Natural killer cell (primary cell): ENCODE data around the gene TEAD1. TPM values are rescaled to one million over a fixed set of nuclear protein-coding genes. Genes with fewer than 3 reads are reported as not detected.

ENCODE experiments used
- ATAC-seq, 3 donors: fragments of 150-1000 bp in 2 of 3; fragments of 200-7000 bp in 1 of 3; cut with Tn5 transposase; 1 replicate in 1 of 3; 2 replicates in 2 of 3; pipeline ENCODE4 v1.10.0; 2021; ENCODE audit warnings: mild to moderate bottlenecking in 2 of 3, moderate library complexity in 2 of 3
- DNase-seq, 2 donors: peaks; one replicate each; pipeline versions ENCODE4 v3.0.0 to v3.0.0-alpha.2; 2013 to 2021; ENCODE audit warnings: mixed read lengths in 1 of 2
- H3K27ac ChIP-seq: one replicate; pipeline ENCODE4 v1.5.1; 2013; ENCODE audit warnings: mild to moderate bottlenecking, low read length
- H3K27me3 ChIP-seq: one replicate; pipeline ENCODE4 v1.6.1; 2013; ENCODE audit warnings: low read length; ENCODE audit not compliant: control insufficient read depth, insufficient read depth
- H3K36me3 ChIP-seq: one replicate; pipeline ENCODE4 v1.6.1; 2013; ENCODE audit warnings: low read length; ENCODE audit not compliant: control insufficient read depth, insufficient read depth
- H3K4me1 ChIP-seq: one replicate; pipeline ENCODE4 v1.6.1; 2013; ENCODE audit warnings: low read length; ENCODE audit not compliant: control insufficient read depth, insufficient read depth
- H3K4me3 ChIP-seq: one replicate; pipeline ENCODE4 v1.5.1; 2013; ENCODE audit warnings: low read length
- H3K9me3 ChIP-seq: one replicate; pipeline ENCODE4 v1.6.1; 2013; ENCODE audit warnings: low read length; ENCODE audit not compliant: control insufficient read depth, insufficient read depth
- H3K27ac Mint-ChIP-seq, 2 donors: one replicate each; pipeline ENCODE4 v1.8.0; 2022; ENCODE audit warnings: mild to moderate bottlenecking in 2 of 2, mixed read lengths in 2 of 2, moderate library complexity in 1 of 2
- H3K27me3 Mint-ChIP-seq, 2 donors: one replicate each; pipeline ENCODE4 v1.8.0; 2022; ENCODE audit warnings: low read depth in 2 of 2, mixed read lengths in 2 of 2
- H3K36me3 Mint-ChIP-seq: one replicate; pipeline ENCODE4 v1.8.0; 2022; ENCODE audit warnings: mixed read lengths
- H3K4me1 Mint-ChIP-seq, 2 donors: one replicate each; pipeline ENCODE4 v1.8.0; 2022; ENCODE audit warnings: mixed read lengths in 2 of 2
- H3K4me3 Mint-ChIP-seq: one replicate; pipeline ENCODE4 v1.8.0; 2022; ENCODE audit warnings: mild to moderate bottlenecking, moderate library complexity, mixed read lengths
- H3K9me3 Mint-ChIP-seq, 2 donors: one replicate each; pipeline ENCODE4 v1.8.0; 2022; ENCODE audit warnings: mixed read lengths in 2 of 2
- WGBS: methylation state at CpG from one replicate; pipeline ENCODE4 v1.1.7; 2013; ENCODE audit warnings: missing lambda C conversion rate; ENCODE audit not compliant: insufficient coverage; 5-methylcytosine and 5-hydroxymethylcytosine counted together
- intact Hi-C: fragments of 100-400 bp; cut with micrococcal nuclease; formaldehyde crosslinking; loops from one replicate; pipeline ENCODE4 v1.14.2; 2022
- total RNA-seq, 4 donors: library from RNA; stranded (reverse); fragments of 120-200 nt in 1 of 4; gene quantifications; one replicate each; pipeline versions ENCODE4 v1.2.3 to v1.2.4, GENCODE V29; 2013 to 2022
- TF ChIP-seq, protein P1 (sequence below): fragments of 200-600 bp; IDR thresholded peaks from one replicate; pipeline ENCODE4 v1.8.0; 2022; ENCODE audit warnings: antibody characterized with exemption

Gene TEAD1
- total RNA-seq, 3 donors from 2014 or later (not counting 1 experiment from before 2014, with no cell fraction given) = not detected

DNA sequence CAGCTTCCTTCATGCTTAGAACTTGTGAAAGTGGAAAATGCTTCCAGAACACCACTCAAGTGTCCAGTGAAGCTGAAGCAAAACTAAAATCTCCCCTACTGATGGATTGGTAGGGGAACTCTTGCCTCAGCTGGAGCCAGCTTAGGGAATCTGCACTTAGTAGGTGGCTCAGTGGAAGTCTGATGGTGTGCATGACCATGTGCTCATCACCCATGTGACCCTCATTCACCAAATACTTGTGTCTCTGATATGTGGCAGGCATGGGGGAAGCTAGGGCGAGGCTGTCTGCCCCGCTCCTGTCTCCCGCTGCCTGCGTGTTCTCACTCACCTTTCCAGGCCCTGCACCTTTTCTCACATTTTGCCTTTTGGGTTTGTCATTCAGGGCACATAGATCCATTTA, 7.2 kb downstream of the TEAD1 start:
- intact Hi-C loops = no loop called here
- Mint-ChIP-seq H3K4me3 (no peak overlapping the region), H3K27ac (no peak overlapping the region), H3K27me3 (peaks cover 45 to 91% of the 10 kb centered on the region in 2 donors), H3K36me3 (peaks cover 7% of the 10 kb centered on the region), H3K4me1 (no peaks in the 10 kb centered on the region), H3K9me3 (no peaks in the 10 kb centered on the region)
- 93% methylated on average over 4 of the region's 4 CpGs for WGBS
- H3K9me3 ChIP-seq = no peaks in the 10 kb centered on the region
- H3K36me3 ChIP-seq = no peaks in the 10 kb centered on the region
- DNase-seq = no peak
- no peak overlapping the region for H3K4me3 ChIP-seq
- H3K27ac ChIP-seq = no peak overlapping the region
- no peaks in the 10 kb centered on the region for H3K4me1 ChIP-seq
- no peak for ATAC-seq
- TF ChIP-seq, protein P1, sequence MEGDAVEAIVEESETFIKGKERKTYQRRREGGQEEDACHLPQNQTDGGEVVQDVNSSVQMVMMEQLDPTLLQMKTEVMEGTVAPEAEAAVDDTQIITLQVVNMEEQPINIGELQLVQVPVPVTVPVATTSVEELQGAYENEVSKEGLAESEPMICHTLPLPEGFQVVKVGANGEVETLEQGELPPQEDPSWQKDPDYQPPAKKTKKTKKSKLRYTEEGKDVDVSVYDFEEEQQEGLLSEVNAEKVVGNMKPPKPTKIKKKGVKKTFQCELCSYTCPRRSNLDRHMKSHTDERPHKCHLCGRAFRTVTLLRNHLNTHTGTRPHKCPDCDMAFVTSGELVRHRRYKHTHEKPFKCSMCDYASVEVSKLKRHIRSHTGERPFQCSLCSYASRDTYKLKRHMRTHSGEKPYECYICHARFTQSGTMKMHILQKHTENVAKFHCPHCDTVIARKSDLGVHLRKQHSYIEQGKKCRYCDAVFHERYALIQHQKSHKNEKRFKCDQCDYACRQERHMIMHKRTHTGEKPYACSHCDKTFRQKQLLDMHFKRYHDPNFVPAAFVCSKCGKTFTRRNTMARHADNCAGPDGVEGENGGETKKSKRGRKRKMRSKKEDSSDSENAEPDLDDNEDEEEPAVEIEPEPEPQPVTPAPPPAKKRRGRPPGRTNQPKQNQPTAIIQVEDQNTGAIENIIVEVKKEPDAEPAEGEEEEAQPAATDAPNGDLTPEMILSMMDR = no peak
- peaks cover 34% of the 10 kb centered on the region for H3K27me3 ChIP-seq

DNA sequence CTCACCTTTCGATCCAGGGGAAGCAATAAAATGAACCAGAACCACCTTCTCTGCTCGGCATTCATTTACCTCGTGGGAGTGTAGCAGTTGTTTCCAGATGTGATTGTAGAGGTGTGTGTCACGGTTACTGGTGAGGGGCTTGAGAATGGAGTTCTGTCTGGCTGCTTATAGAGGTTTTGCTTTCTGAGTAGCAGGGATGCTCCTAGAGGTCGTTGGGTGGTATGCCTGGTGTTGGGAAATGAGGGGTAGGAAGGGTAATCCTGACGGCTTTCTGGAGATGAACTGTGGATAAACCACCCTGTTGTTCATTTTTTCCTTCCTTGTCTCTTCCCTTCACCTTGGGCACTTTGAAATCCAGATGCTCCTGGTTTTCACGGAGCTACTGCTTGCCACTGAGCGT, 8.1 kb downstream of the TEAD1 start:
- WGBS = 68% methylated on average over 8 of the region's 8 CpGs
- no peak for DNase-seq
- peaks cover 7% of the 10 kb centered on the region for H3K36me3 Mint-ChIP-seq
- H3K9me3 Mint-ChIP-seq = no peaks in the 10 kb centered on the region
- Histone ChIP-seq H3K9me3 (no peaks in the 10 kb centered on the region), H3K27me3 (peaks cover 32% of the 10 kb centered on the region), H3K36me3 (no peaks in the 10 kb centered on the region), H3K4me1 (no peaks in the 10 kb centered on the region), H3K4me3 (no peak overlapping the region), H3K27ac (no peak overlapping the region)
- TF ChIP-seq, protein P1 = no peak
- ATAC-seq = no peak
- intact Hi-C loops = no loop called here
- no peak overlapping the region for H3K27ac Mint-ChIP-seq
- no peaks in the 10 kb centered on the region for H3K4me1 Mint-ChIP-seq
- peaks cover 46 to 89% of the 10 kb centered on the region in 2 donors for H3K27me3 Mint-ChIP-seq
- H3K4me3 Mint-ChIP-seq = no peak overlapping the region

DNA sequence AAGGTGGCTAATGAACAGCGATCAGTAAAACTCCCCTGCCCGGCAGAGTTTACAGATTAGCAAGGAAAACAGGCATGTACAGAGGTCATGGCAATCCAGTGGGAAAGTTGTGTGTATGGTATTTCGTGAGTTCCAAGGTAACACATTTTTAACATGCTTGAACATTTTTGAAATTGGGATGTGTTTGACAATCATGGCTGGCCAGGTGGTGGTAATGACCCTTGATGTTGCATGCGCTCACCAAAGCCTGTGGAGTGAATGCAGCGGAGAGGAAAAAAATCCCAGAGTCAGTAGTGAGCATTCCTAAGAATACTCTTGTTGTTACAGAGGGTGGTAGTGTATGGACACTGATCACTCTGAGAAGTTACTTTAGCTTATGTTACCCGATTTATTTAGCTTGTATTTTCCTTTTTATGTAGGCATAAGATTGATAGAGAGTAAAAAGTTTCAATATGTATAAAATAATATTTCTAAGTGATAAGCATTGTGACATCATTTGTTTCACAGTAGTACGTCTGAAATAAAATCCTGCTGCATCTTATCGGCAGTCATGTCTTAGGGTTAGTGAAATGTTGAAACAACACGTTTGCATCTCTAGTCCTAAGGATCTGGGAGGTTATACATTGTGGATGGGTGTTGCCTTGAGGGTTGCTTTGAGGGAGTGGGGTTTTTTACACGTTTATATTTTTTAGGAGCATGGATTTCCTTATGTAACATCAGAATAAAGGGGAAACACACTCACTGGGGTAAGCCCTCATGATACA, 8.7 kb downstream of the TEAD1 start:
- Mint-ChIP-seq H3K27ac (no peak overlapping the region), H3K4me1 (no peaks in the 10 kb centered on the region), H3K9me3 (no peaks in the 10 kb centered on the region), H3K4me3 (no peak overlapping the region), H3K36me3 (peaks cover 7% of the 10 kb centered on the region), H3K27me3 (peaks cover 47 to 88% of the 10 kb centered on the region in 2 donors)
- Histone ChIP-seq H3K36me3 (no peaks in the 10 kb centered on the region), H3K27ac (no peak overlapping the region), H3K4me1 (no peaks in the 10 kb centered on the region), H3K9me3 (no peaks in the 10 kb centered on the region), H3K27me3 (peaks cover 29% of the 10 kb centered on the region), H3K4me3 (no peak overlapping the region)
- ATAC-seq (no peak), DNase-seq (no peak)
- TF ChIP-seq, protein P1 = no peak
- 81% methylated on average over 10 of the region's 10 CpGs for WGBS
- intact Hi-C loops = no loop called here

DNA sequence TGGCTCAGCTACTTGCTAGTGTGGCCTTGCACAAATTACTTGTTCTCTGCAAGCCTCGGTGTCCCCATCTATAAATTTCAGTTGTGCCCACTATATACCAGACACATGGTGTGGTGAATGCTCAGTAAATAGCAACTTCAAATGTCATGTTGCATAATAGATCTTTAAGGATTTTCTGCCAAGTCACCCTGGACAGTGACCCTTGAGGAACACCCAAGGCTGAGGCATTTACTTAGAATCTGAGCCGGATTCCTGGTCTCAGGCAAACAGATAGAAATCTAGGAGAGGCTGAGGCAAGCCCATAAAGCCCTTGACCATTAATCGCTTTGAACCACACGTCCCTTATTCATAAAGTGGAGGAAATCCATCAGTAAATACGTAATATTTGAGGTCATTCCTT, 9.7 kb downstream of the TEAD1 start:
- DNase-seq (no peak), ATAC-seq (no peak)
- H3K27ac ChIP-seq = no peak overlapping the region
- Mint-ChIP-seq H3K4me1 (no peaks in the 10 kb centered on the region), H3K27ac (no peak overlapping the region), H3K4me3 (no peak overlapping the region), H3K36me3 (peaks cover 5% of the 10 kb centered on the region), H3K9me3 (no peaks in the 10 kb centered on the region), H3K27me3 (peaks cover 53 to 88% of the 10 kb centered on the region in 2 donors)
- no peaks in the 10 kb centered on the region for H3K36me3 ChIP-seq
- no peaks in the 10 kb centered on the region for H3K9me3 ChIP-seq
- TF ChIP-seq, protein P1 = no peak
- intact Hi-C loops = no loop called here
- H3K4me1 ChIP-seq = no peaks in the 10 kb centered on the region
- H3K4me3 ChIP-seq = no peak overlapping the region
- H3K27me3 ChIP-seq = peaks cover 19% of the 10 kb centered on the region
- 97% methylated on average over 3 of the region's 5 CpGs for WGBS
